K562 (cell line): ENCODE data around the gene BOD1L2. TPM values are rescaled to one million over a fixed set of nuclear protein-coding genes. Genes with fewer than 3 reads are reported as not detected.

Source experiments
- ATAC-seq: fragments of 200-7000 bp; cut with Tn5 transposase; 3 replicates; pipeline ENCODE4 v1.9.1; 2020; ENCODE audit warnings: moderate library complexity
- BruUV-seq: library from RNA; stranded (reverse); fragments of 400-500 nt; replicated peaks from 2 replicates; lab custom pipeline; 2021; lab: Mats Ljungman, UMichigan
- CTCF ChIA-PET: fragments of 300-600 bp; formaldehyde crosslinking; extraction: SDS; loops from one replicate; lab custom pipeline; 2021; ENCODE audit warnings: low intra/inter-chr PET ratio; lab: Yijun Ruan, JAX
- POLR2A ChIA-PET: fragments of 300-600, 350-650 bp; sonication (Branson Sonifier 250); formaldehyde crosslinking; extraction: SDS; loops from one replicate; lab custom pipeline; 2021; ENCODE audit warnings: antibody characterized with exemption, inconsistent platforms; lab: Yijun Ruan, JAX
- DNase-seq, 4 experiments: peaks; one replicate each; pipeline versions ENCODE4 v3.0.0 to v3.0.0-alpha.2; 2011 to 2018; ENCODE audit warnings: low spot score in 3 of 4, mixed read lengths in 3 of 4; ENCODE audit errors: extremely low read depth in 1 of 4
- FAIRE-seq: peaks from 2 replicates; lab custom pipeline; 2011; peaks lifted over from hg19 to GRCh38; lab: Jason Lieb, UNC
- H2AFZ ChIP-seq: 2 replicates; pipeline ENCODE4 v1.6.0; 2011; ENCODE audit warnings: low read depth, low read length, control low read depth, inconsistent platforms
- H3K27ac ChIP-seq: fragments of 200-600 bp; 3 replicates; pipeline ENCODE4 v1.8.0; 2011; ENCODE audit warnings: low read depth, mild to moderate bottlenecking, control low read depth, inconsistent platforms, low read length, moderate library complexity, mixed read lengths; ENCODE audit errors: extremely low read depth
- H3K27me3 ChIP-seq, 2 experiments: fragments of 300-600 bp in 1 of 2; 2 replicates in 1 of 2; 3 replicates in 1 of 2; pipeline versions ENCODE4 v1.6.0 to v1.8.0; 2011; ENCODE audit warnings: inconsistent platforms in 2 of 2, low read length in 2 of 2, mild to moderate bottlenecking in 1 of 2, mixed read lengths in 1 of 2, moderate library complexity in 1 of 2; ENCODE audit not compliant: control insufficient read depth in 2 of 2, insufficient read depth in 2 of 2
- H3K36me3 ChIP-seq: fragments of 300-600 bp; 3 replicates; pipeline ENCODE4 v1.8.0; 2011; ENCODE audit warnings: mild to moderate bottlenecking, low read length, inconsistent platforms; ENCODE audit not compliant: control insufficient read depth, insufficient read depth
- H3K4me1 ChIP-seq, 2 experiments: fragments of 200-600 bp in 1 of 2; replicated peaks in 1 of 2; 2 replicates in 1 of 2; 3 replicates in 1 of 2; pipeline versions ENCODE4 v1.5.1 to v1.8.0; 2011; ENCODE audit warnings: inconsistent platforms in 2 of 2, low read length in 2 of 2, mild to moderate bottlenecking in 1 of 2, mixed read lengths in 1 of 2, moderate library complexity in 1 of 2; ENCODE audit not compliant: control insufficient read depth in 2 of 2, insufficient read depth in 2 of 2
- H3K4me2 ChIP-seq: 2 replicates; pipeline ENCODE4 v1.6.1; 2011; ENCODE audit warnings: low read length, control low read depth, inconsistent platforms, mixed read lengths; ENCODE audit not compliant: insufficient read depth
- H3K4me3 ChIP-seq: fragments of 200-600 bp; sonication (generic), shearing (Covaris generic); 2 replicates; pipeline ENCODE4 v1.5.1; 2016; ENCODE audit warnings: control low read depth, inconsistent platforms
- H3K79me2 ChIP-seq: fragments of 200-600 bp; 3 replicates; pipeline ENCODE4 v1.8.0; 2011; ENCODE audit warnings: low read length, inconsistent platforms; ENCODE audit not compliant: control insufficient read depth, insufficient read depth
- H3K9ac ChIP-seq, 2 experiments: 2 replicates each; pipeline versions ENCODE4 v1.6.0 to v1.6.1; 2011; ENCODE audit warnings: low read depth in 2 of 2, low read length in 2 of 2, control low read depth in 1 of 2, inconsistent platforms in 1 of 2, mild to moderate bottlenecking in 1 of 2, mixed read lengths in 1 of 2; ENCODE audit not compliant: insufficient read depth in 1 of 2
- H3K9me1 ChIP-seq: one replicate; pipeline ENCODE4 v1.6.0; 2011; ENCODE audit warnings: inconsistent platforms, mild to moderate bottlenecking, low read length, moderate library complexity; ENCODE audit not compliant: control insufficient read depth, insufficient read depth
- H3K9me3 ChIP-seq: replicated peaks from 2 replicates; pipeline ENCODE4 v1.5.1; 2011; ENCODE audit warnings: low read depth, low read length, inconsistent platforms; ENCODE audit not compliant: control insufficient read depth, insufficient read depth
- H4K20me1 ChIP-seq: replicated peaks from 2 replicates; pipeline ENCODE4 v1.6.1; 2011; ENCODE audit warnings: low read length, inconsistent platforms, mixed read lengths; ENCODE audit not compliant: control insufficient read depth, insufficient read depth
- ARID1B ChIP-seq: fragments of 450-650 bp; IDR thresholded peaks from 2 replicates; pipeline ENCODE4 v1.6.1; 2016; ENCODE audit warnings: antibody characterized with exemption, mild to moderate bottlenecking, inconsistent platforms
- CSDE1 ChIP-seq, 2 experiments: fragments of 450-650 bp; IDR thresholded peaks; 2 replicates each; pipeline ENCODE4 v1.6.1; 2016; ENCODE audit warnings: mild to moderate bottlenecking in 1 of 2
- MEIS2 ChIP-seq: fragments of 450-650 bp; IDR thresholded peaks from 2 replicates; pipeline ENCODE4 v1.6.1; 2014; ENCODE audit warnings: mild to moderate bottlenecking; ENCODE audit not compliant: partially characterized antibody
- MTF1 ChIP-seq: fragments of 250-450 bp; sonication (Bioruptor Pico); IDR thresholded peaks from 2 replicates; pipeline ENCODE4 v1.9.0; 2021; ENCODE audit warnings: moderate library complexity, mild to moderate bottlenecking, inconsistent platforms, borderline replicate concordance
- PCBP1 ChIP-seq: fragments of 200-400 bp; formaldehyde crosslinking; IDR thresholded peaks from 2 replicates; pipeline ENCODE4 v1.6.1; 2018; ENCODE audit warnings: mild to moderate bottlenecking, low read depth, low read length; ENCODE audit not compliant: poor library complexity, severe bottlenecking
- TAL1 ChIP-seq: fragments of 450-650 bp; IDR thresholded peaks from 2 replicates; pipeline ENCODE4 v1.6.1; 2016; ENCODE audit warnings: mild to moderate bottlenecking
- TEAD4 ChIP-seq, 2 experiments: sonication (generic) in 1 of 2; formaldehyde crosslinking in 1 of 2; IDR thresholded peaks; 2 replicates each; pipeline versions ENCODE4 v1.6.1 to v1.8.0; 2012 to 2022; ENCODE audit warnings: borderline replicate concordance in 1 of 2, inconsistent platforms in 1 of 2, low read length in 1 of 2, mild to moderate bottlenecking in 1 of 2, missing genetic modification reagents in 1 of 2
- U2AF2 ChIP-seq: fragments of 200-400 bp; formaldehyde crosslinking; optimal IDR thresholded peaks from 2 replicates; pipeline ENCODE3; 2017; ENCODE audit warnings: low read depth, mild to moderate bottlenecking, low read length
- ZBTB17 ChIP-seq: fragments of 450-650 bp; formaldehyde crosslinking; IDR thresholded peaks from 2 replicates; pipeline ENCODE4 v1.4.0; 2020; ENCODE audit warnings: mild to moderate bottlenecking
- ZNF551 ChIP-seq: fragments of 250-450 bp; sonication (Bioruptor Pico); IDR thresholded peaks from 2 replicates; pipeline ENCODE4 v1.5.0; 2021; ENCODE audit warnings: mild to moderate bottlenecking, moderate library complexity
- ZNF695 ChIP-seq: fragments of 450-650 bp; formaldehyde crosslinking; IDR thresholded peaks from 2 replicates; pipeline ENCODE4 v1.4.0; 2020; ENCODE audit warnings: mild to moderate bottlenecking, moderate library complexity
- WGBS: fragments of 100-300 bp; shearing (Covaris generic); methylation state at CpG from one replicate; pipeline ENCODE4 v1.1.6; 2016; ENCODE audit warnings: low coverage, mixed read lengths; ENCODE audit not compliant: insufficient coverage; ENCODE audit errors: missing lambda C conversion rate; 5-methylcytosine and 5-hydroxymethylcytosine counted together
- in situ Hi-C: fragments of 300-500 bp; cut with MboI; formaldehyde crosslinking; loops from 4 replicates; pipeline ENCODE4 v1.15.0; 2018; ENCODE audit warnings: inconsistent platforms, mixed read lengths
- intact Hi-C: fragments of 100-400 bp; cut with micrococcal nuclease; formaldehyde crosslinking; loops from 2 replicates; pipeline ENCODE4 v1.14.2; 2022
- polyA plus RNA-seq, 8 experiments: library from polyadenylated mRNA; depleted of rRNA in 4 of 8; stranded (reverse) in 5 of 8; unstranded in 3 of 8; fragments of >200 nt; fragmentation: Nextera tagmentation in 2 of 8; fragmentation: Illumina TruSeq in 1 of 8; extraction: Ambion mirVana in 2 of 8; extraction: Trizol in 1 of 8; gene quantifications; 2 replicates each; pipeline versions ENCODE4 v1.2.1 to v1.2.3, GENCODE V29; 2011 to 2014; ENCODE audit warnings: inconsistent platforms in 1 of 8, missing spikeins in 1 of 8
- total RNA-seq, 7 experiments: library from RNA; depleted of rRNA in 6 of 7; stranded (reverse); fragments of >200 nt in 6 of 7; fragmentation: Illumina TruSeq in 2 of 7; extraction: Trizol in 2 of 7; gene quantifications; 2 replicates each; pipeline versions ENCODE4 v1.2.1 to v1.2.3, GENCODE V29; 2011 to 2021; ENCODE audit warnings: low replicate concordance in 1 of 7
- TF ChIP-seq, protein P1 (sequence below): sonication (generic); IDR thresholded peaks from 2 replicates; pipeline ENCODE4 v1.6.1; 2016
- TF ChIP-seq, protein P2 (sequence below), 2 experiments: fragments of 250-450 bp in 1 of 2; fragments of 450-650 bp in 1 of 2; sonication (Bioruptor Pico) in 1 of 2; IDR thresholded peaks; 2 replicates each; pipeline versions ENCODE4 v1.6.1 to v1.8.0; 2016 to 2021; ENCODE audit warnings: mild to moderate bottlenecking in 2 of 2, moderate library complexity in 2 of 2, missing compliant biosample characterization in 1 of 2, missing genetic modification characterization in 1 of 2

BOD1L2 gene
- total and polyA plus RNA-seq, 9 of the 15 experiments (the other 6 are each of a cell fraction or from before 2014, with no cell fraction given), result 0.03 TPM; not detected in 8

DNA sequence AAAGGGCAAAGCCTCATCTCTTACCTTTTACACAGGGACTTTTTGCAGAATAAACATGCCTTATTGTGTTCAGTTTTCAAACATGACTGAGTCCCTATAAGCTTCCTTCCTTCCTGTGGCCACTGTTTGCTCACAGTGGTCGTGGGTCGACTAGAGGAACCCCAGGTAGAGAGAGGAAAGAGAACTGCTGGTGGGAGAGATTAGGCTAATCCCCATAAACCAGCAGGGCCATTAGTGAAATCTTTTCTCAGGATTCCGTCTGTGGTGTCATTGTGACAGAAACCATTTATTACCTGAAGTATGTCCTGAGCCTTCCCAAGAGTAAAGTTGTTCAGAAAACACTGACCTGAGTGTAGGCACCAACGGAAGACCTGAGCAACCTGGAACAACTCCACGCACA is 21.3 kb upstream of the BOD1L2 start:
- FAIRE-seq (no peak), DNase-seq (no peak), ATAC-seq (no peak)
- H3K36me3 ChIP-seq, result no peaks in the 10 kb centered on the region
- H3K4me2 ChIP-seq, result no peak overlapping the region
- no TSS peak for BruUV-seq
- in situ Hi-C loops, result no loop called here
- WGBS, result 2% methylated on average over 5 of the region's 5 CpGs
- intact Hi-C loops, result no loop called here
- no peaks in the 10 kb centered on the region for H4K20me1 ChIP-seq
- ChIA-PET CTCF (no interaction called here), POLR2A (interaction anchor here (1.4 kb wide), 1 partner anchor 9 kb away, joined by 5 read pairs; no protein-coding TSS in a partner anchor)
- no peak overlapping the region for H2AFZ ChIP-seq
- H3K4me3 ChIP-seq, result no peak overlapping the region
- no peaks in the 10 kb centered on the region for H3K9me3 ChIP-seq
- no peaks in the 10 kb centered on the region for H3K79me2 ChIP-seq
- no peaks in the 10 kb centered on the region for H3K9me1 ChIP-seq
- no peak overlapping the region for H3K9ac ChIP-seq
- H3K27me3 ChIP-seq, result peaks cover 0 to 19% of the 10 kb centered on the region in 2 experiments; a peak in 2 of 5 replicates
- TF ChIP-seq MEIS2 (peak; percentile 18), MTF1 (CRISPR knock-in tag) (no peak), U2AF2 (no peak), TAL1 (peak; percentile 59), PCBP1 (no peak), ARID1B (peak; percentile 15; the same call in 1 of the 2 replicates), ZBTB17 (CRISPR knock-in tag) (no peak), TEAD4 (IDR thresholded peaks at IDR 0.05; ENCODE audit: low read length) (peak; percentile 71; the same call in 1 of the 2 replicates), TEAD4 (CRISPR knock-in tag; IDR thresholded peaks at IDR 0.05; ENCODE audit: borderline replicate concordance) (no peak), ZNF551 (CRISPR knock-in tag) (no peak), ZNF695 (CRISPR knock-in tag) (no peak), CSDE1 (IDR thresholded peaks at IDR 0.05) (no peak)
- TF ChIP-seq, protein P1, sequence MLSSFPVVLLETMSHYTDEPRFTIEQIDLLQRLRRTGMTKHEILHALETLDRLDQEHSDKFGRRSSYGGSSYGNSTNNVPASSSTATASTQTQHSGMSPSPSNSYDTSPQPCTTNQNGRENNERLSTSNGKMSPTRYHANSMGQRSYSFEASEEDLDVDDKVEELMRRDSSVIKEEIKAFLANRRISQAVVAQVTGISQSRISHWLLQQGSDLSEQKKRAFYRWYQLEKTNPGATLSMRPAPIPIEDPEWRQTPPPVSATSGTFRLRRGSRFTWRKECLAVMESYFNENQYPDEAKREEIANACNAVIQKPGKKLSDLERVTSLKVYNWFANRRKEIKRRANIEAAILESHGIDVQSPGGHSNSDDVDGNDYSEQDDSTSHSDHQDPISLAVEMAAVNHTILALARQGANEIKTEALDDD, result peak; percentile 26; the same call in 1 of the 2 replicates
- TF ChIP-seq, protein P2, sequence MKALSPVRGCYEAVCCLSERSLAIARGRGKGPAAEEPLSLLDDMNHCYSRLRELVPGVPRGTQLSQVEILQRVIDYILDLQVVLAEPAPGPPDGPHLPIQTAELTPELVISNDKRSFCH (CRISPR knock-in tag; IDR thresholded peaks at IDR 0.05), result no peak
- TF ChIP-seq, protein P2 (tag; IDR thresholded peaks at IDR 0.05), result no peak
- no peak overlapping the region for H3K27ac ChIP-seq
- H3K4me1 ChIP-seq, result peaks cover 0 to 4% of the 10 kb centered on the region in 2 experiments; a peak in 2 of 5 replicates
